HEK293 (cell line): ENCODE measurements around the gene FRA10AC1.
A peak's percentile ranks its signal among the peaks of the same experiment; 100 is the strongest.

Experiments
- CTCF ChIA-PET: fragments of 350-600 bp; formaldehyde crosslinking; extraction: SDS; loops from one replicate; lab custom pipeline; 2021; ENCODE audit warnings: antibody characterized with exemption; lab: Yijun Ruan, JAX
- POLR2A ChIA-PET: fragments of 300-600 bp; formaldehyde crosslinking; extraction: SDS; loops from one replicate; lab custom pipeline; 2020; ENCODE audit warnings: antibody characterized with exemption, inconsistent platforms; lab: Yijun Ruan, JAX
- H3K27ac ChIP-seq: fragments of 200-500 bp; sonication (Bioruptor generic); 2 replicates; pipeline ENCODE4 v1.5.1; 2014; ENCODE audit warnings: low read depth, low read length, control low read depth, inconsistent platforms; ENCODE audit errors: extremely low read depth
- H3K36me3 ChIP-seq, 2 experiments: fragments of 200-500 bp in 1 of 2; sonication (Bioruptor generic) in 1 of 2; 1 replicate in 1 of 2; 2 replicates in 1 of 2; pipeline ENCODE4 v1.5.1; 2014 to 2017; ENCODE audit warnings: inconsistent platforms in 2 of 2, low read length in 2 of 2; ENCODE audit not compliant: control insufficient read depth in 2 of 2, insufficient read depth in 1 of 2
- H3K4me1 ChIP-seq: fragments of 200-500 bp; sonication (Bioruptor generic); 2 replicates; pipeline ENCODE4 v1.5.1; 2014; ENCODE audit warnings: mild to moderate bottlenecking, low read length, inconsistent platforms; ENCODE audit not compliant: control insufficient read depth, insufficient read depth
- H3K4me3 ChIP-seq: 2 replicates; pipeline ENCODE4 v1.5.1; 2011; ENCODE audit warnings: low read depth, mild to moderate bottlenecking, control low read depth, low read length, moderate library complexity
- H3K9me3 ChIP-seq: fragments of 200-500 bp; sonication (Bioruptor generic); 2 replicates; pipeline ENCODE4 v1.5.1; 2014; ENCODE audit warnings: low read depth, low read length, inconsistent platforms; ENCODE audit not compliant: control insufficient read depth, insufficient read depth
- AEBP2 ChIP-seq: fragments of 450-650 bp; formaldehyde crosslinking; IDR thresholded peaks from 2 replicates; pipeline ENCODE4 v1.5.1; 2016; ENCODE audit warnings: missing biosample characterization, missing genetic modification characterization, borderline replicate concordance
- ATF2 ChIP-seq: fragments of 450-650 bp; formaldehyde crosslinking; IDR thresholded peaks from 2 replicates; pipeline ENCODE4 v1.5.1; 2016; ENCODE audit warnings: missing biosample characterization, missing genetic modification characterization, low read depth
- GLI2 ChIP-seq: fragments of 450-650 bp; formaldehyde crosslinking; IDR thresholded peaks from 2 replicates; pipeline ENCODE4; 2017; ENCODE audit warnings: missing biosample characterization, missing genetic modification characterization, low read depth, borderline replicate concordance
- KLF10 ChIP-seq: fragments of 450-650 bp; IDR thresholded peaks from 2 replicates; pipeline ENCODE4 v1.5.1; 2018; ENCODE audit warnings: missing biosample characterization, mild to moderate bottlenecking, missing genetic modification characterization
- SETDB1 ChIP-seq: IDR thresholded peaks from one replicate; pipeline ENCODE4 v1.6.1; 2017; ENCODE audit warnings: mild to moderate bottlenecking, low read length, moderate library complexity, mixed read lengths; ENCODE audit not compliant: insufficient read length
- SP3 ChIP-seq: fragments of 450-650 bp; formaldehyde crosslinking; IDR thresholded peaks from 2 replicates; pipeline ENCODE4 v1.5.1; 2016; ENCODE audit warnings: missing biosample characterization, missing genetic modification characterization
- TRIM28 ChIP-seq: IDR thresholded peaks from 2 replicates; pipeline ENCODE4 v1.6.1; 2011; ENCODE audit warnings: low read length, control low read depth, borderline replicate concordance
- ZBTB10 ChIP-seq: fragments of 450-650 bp; formaldehyde crosslinking; IDR thresholded peaks from 2 replicates; pipeline ENCODE4 v1.5.1; 2016; ENCODE audit warnings: missing biosample characterization, missing genetic modification characterization
- ZBTB7A ChIP-seq: fragments of 450-650 bp; formaldehyde crosslinking; IDR thresholded peaks from 2 replicates; pipeline ENCODE4 v1.5.1; 2016; ENCODE audit warnings: low read depth, missing biosample characterization, missing genetic modification characterization
- ZNF148 ChIP-seq: fragments of 450-650 bp; formaldehyde crosslinking; IDR thresholded peaks from 2 replicates; pipeline ENCODE4 v1.5.0; 2017; ENCODE audit warnings: missing biosample characterization, missing genetic modification characterization, borderline replicate concordance
- ZNF19 ChIP-seq: fragments of 450-650 bp; formaldehyde crosslinking; IDR thresholded peaks from 2 replicates; pipeline ENCODE4; 2016; ENCODE audit warnings: missing biosample characterization, missing genetic modification characterization, low read depth
- ZNF221 ChIP-seq: fragments of 450-650 bp; formaldehyde crosslinking; IDR thresholded peaks from 2 replicates; pipeline ENCODE4 v1.5.1; 2017; ENCODE audit warnings: missing biosample characterization, missing genetic modification characterization, borderline replicate concordance
- ZNF311 ChIP-seq: fragments of 450-650 bp; formaldehyde crosslinking; IDR thresholded peaks from 2 replicates; pipeline ENCODE4 v1.5.1; 2017; ENCODE audit warnings: missing biosample characterization, missing genetic modification characterization, borderline replicate concordance
- ZNF362 ChIP-seq: fragments of 450-650 bp; formaldehyde crosslinking; IDR thresholded peaks from 2 replicates; pipeline ENCODE4 v1.5.1; 2016; ENCODE audit warnings: missing biosample characterization, missing genetic modification characterization
- ZNF433 ChIP-seq: fragments of 450-650 bp; formaldehyde crosslinking; IDR thresholded peaks from 2 replicates; pipeline ENCODE4 v1.5.1; 2016; ENCODE audit warnings: missing biosample characterization, missing genetic modification characterization, low read depth
- ZNF544 ChIP-seq: fragments of 450-650 bp; formaldehyde crosslinking; IDR thresholded peaks from 2 replicates; pipeline ENCODE4 v1.5.0; 2017; ENCODE audit warnings: missing biosample characterization, missing genetic modification characterization
- ZNF596 ChIP-seq: fragments of 450-650 bp; IDR thresholded peaks from 2 replicates; pipeline ENCODE4 v1.5.0; 2018; ENCODE audit warnings: missing biosample characterization, mild to moderate bottlenecking, missing genetic modification characterization, moderate library complexity
- ZNF670 ChIP-seq: fragments of 450-650 bp; formaldehyde crosslinking; IDR thresholded peaks from 2 replicates; pipeline ENCODE4 v1.5.1; 2016; ENCODE audit warnings: missing biosample characterization, missing genetic modification characterization, low read depth
- ZNF747 ChIP-seq: fragments of 450-650 bp; formaldehyde crosslinking; IDR thresholded peaks from 2 replicates; pipeline ENCODE4 v1.5.1; 2016; ENCODE audit warnings: missing biosample characterization, missing genetic modification characterization
- ZNF76 ChIP-seq: fragments of 450-650 bp; formaldehyde crosslinking; IDR thresholded peaks from 2 replicates; pipeline ENCODE4; 2016; ENCODE audit warnings: low read depth, missing biosample characterization, missing genetic modification characterization, borderline replicate concordance
- ZSCAN30 ChIP-seq: fragments of 450-650 bp; IDR thresholded peaks from 2 replicates; pipeline ENCODE4 v1.5.1; 2018; ENCODE audit warnings: missing biosample characterization, mild to moderate bottlenecking, missing genetic modification characterization, moderate library complexity
- ZXDB ChIP-seq: fragments of 450-650 bp; formaldehyde crosslinking; IDR thresholded peaks from 2 replicates; pipeline ENCODE4 v1.5.1; 2016; ENCODE audit warnings: missing biosample characterization, missing genetic modification characterization

The FRA10AC1 gene

GRCh38 chr10:93667795-93668194 is 34.6 kb downstream of the FRA10AC1 start (continued):
- no peak for TF ChIP-seq ZNF362 (tag by site-specific recombination)

- H3K4me3 ChIP-seq = no peak overlapping the region
- H3K27ac ChIP-seq = no peak overlapping the region
- H3K4me1 ChIP-seq = no peaks in the 10 kb centered on the region
- POLR2A ChIA-PET = no interaction called here
- CTCF ChIA-PET = no interaction called here
- H3K36me3 ChIP-seq = peaks cover 30 to 44% of the 10 kb centered on the region in 2 experiments
- TF ChIP-seq ATF2 = peak; percentile 79
- no peak for TF ChIP-seq ZNF596 (tag by site-specific recombination)
- TF ChIP-seq, all 188 proteins: peak for 1
- no peaks in the 10 kb centered on the region for H3K9me3 ChIP-seq
Measured at GRCh38 chr10:93666030-93666429, 36.4 kb downstream of the FRA10AC1 start.

GRCh38 chr10:93657757-93658156 is 44.6 kb downstream of the FRA10AC1 start:
- ChIA-PET CTCF (interaction anchor here (0.7 to 0.9 kb wide), 2 partner anchors 30 to 103 kb away, joined by 3 read pairs; no protein-coding TSS in a partner anchor), POLR2A (no interaction called here)
- H3K27ac ChIP-seq = no peak overlapping the region
- H3K36me3 ChIP-seq = peaks cover 0 to 2% of the 10 kb centered on the region in 2 experiments; a peak in 2 of 3 replicates
- H3K9me3 ChIP-seq = no peaks in the 10 kb centered on the region
- H3K4me3 ChIP-seq = no peak overlapping the region
- no peaks in the 10 kb centered on the region for H3K4me1 ChIP-seq
- TF ChIP-seq ZNF221 (no peak), ZNF433 (tag by site-specific recombination) (no peak), ZNF747 (tag by site-specific recombination) (no peak), TRIM28 (no peak), AEBP2 (tag by site-specific recombination) (no peak), ZNF76 (tag by site-specific recombination) (no peak), KLF10 (tag by site-specific recombination) (no peak), ZBTB7A (tag by site-specific recombination) (no peak), GLI2 (tag by site-specific recombination) (no peak), SETDB1 (no peak), ZNF19 (tag by site-specific recombination) (no peak), ZNF148 (tag by site-specific recombination) (no peak), SP3 (tag by site-specific recombination) (no peak), ZXDB (tag by site-specific recombination) (no peak), ZBTB10 (tag by site-specific recombination) (no peak), ZNF670 (tag by site-specific recombination) (no peak), ZNF311 (tag by site-specific recombination) (no peak), ZSCAN30 (tag by site-specific recombination) (no peak), ZNF544 (tag by site-specific recombination) (no peak)
